Measurements from ENCODE around the gene PIEZO2.
"Not testable (repeated sequence)": the region's sequence is repeated elsewhere in the genome, so short reads cannot be mapped to it uniquely, and the experiment has no call there.

Gene PIEZO2

GRCh38 chr18:10877987-10878386, 271.4 kb downstream of the PIEZO2 start:
- DNase-seq = no peak

DNA sequence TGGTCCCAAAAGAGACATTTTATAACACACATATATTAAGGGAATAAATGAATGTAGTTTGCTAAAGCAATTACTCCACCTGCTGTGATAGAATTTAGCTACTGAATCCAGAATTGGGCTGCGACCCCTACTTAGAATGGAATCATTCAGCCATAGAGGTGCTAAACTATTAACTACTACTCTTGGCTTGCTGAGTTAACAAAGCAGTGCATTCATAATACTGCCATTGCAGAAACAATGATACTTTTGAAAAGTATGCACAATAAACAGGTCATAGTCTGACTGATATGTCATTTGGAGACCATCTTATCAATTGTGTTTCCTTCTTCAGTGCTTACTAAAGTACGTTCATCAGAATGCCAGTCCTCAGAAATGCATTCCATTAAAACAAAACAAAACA, 273.6 kb downstream of the PIEZO2 start:
- DNase-seq = no peak

DNA sequence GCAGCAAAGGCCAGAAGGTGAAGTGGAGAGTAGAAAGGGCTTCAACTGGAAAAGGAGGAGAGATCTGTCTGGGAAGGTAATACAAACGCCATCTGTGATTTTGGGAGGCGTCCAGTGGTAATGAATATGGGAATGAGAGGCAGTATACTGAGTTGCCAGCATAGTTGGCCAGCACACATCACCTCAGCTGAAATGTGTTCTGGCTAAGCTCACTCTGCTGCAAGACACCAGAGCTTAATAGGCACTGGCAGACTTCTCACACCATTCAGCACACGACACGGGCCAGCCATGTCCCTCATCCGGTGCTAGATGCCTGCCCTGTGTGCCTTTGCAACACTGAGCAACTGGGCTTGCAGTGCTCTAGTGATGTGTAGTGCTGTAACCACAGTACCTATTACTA, 277.1 kb downstream of the PIEZO2 start:
- DNase-seq = no peak

GRCh38 chr18:10864722-10865121, 284.6 kb downstream of the PIEZO2 start:
- DNase-seq = no peak

GRCh38 chr18:10863026-10863425, 286.3 kb downstream of the PIEZO2 start:
- DNase-seq = no peak

- DNase-seq = no peak
Measured at GRCh38 chr18:10860928-10861327, 288.4 kb downstream of the PIEZO2 start.

- DNase-seq = no peak
Measured at GRCh38 chr18:10860382-10860781, 289.0 kb downstream of the PIEZO2 start.

DNA sequence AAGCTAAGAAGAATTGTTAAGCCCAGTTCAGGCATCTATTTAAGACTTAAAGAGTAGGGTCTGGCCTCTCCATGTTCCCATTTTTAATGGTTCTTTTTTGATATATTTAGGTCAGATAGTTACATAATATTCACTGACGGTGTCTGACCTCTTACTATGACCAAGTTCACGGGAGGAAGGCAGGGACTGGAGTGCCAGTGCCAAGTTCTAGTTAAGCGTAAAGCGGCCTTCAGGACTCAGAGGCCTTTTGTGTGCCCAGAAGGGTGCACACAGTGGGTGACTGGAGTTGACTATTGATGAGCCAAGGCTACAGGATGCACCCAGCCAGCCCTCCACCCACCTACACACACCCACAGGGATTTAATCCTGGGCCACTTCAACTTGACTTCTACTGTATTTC, 290.9 kb downstream of the PIEZO2 start:
- no peak for DNase-seq

- no peak for DNase-seq
Measured at GRCh38 chr18:10856132-10856531, 293.2 kb downstream of the PIEZO2 start.

DNA sequence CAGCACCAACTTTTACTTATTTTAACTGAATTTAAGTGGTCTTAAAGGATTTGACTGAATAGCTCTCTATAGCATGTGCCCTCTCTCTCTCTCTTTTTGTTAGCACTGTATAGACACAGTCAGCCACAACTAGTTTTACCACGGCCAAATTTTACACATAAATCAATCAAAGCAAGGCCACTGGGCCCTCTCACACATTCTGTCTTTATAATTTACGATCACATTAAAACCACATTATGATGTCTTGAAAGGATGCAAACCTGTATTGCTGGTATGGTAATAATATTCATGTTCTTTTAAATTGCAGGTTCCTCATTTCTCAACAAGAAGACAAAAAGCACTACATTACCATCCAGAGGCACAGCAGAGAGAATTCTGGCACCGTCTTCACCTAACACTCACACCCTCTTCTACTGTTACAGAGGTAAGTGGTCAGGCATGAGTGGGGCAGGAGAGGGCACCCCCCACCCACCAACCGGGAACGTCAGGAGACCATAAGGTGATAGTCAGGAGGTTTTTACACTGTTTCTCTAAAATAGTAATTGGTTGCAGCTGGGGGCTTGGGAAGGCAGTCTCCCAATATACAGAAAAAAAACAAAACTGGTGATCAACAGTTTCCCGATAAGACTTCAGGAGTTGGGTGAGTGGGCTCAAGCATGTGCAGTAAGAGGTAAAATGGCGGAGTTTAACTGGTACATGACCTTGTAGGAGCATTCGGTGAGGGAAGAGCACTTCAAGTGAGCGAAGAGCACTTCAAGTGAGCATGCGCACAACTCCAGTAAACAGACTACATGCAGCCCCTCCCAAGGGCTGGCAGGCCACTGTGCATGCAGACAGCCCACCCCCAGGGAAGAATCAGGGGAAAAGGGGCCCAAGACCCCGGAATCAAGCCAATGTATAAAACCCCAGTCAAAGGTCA, 296.7 kb downstream of the PIEZO2 start:
- DNase-seq = no peak

- no peak for DNase-seq
Measured at GRCh38 chr18:10851824-10852319, 297.5 kb downstream of the PIEZO2 start.

DNA sequence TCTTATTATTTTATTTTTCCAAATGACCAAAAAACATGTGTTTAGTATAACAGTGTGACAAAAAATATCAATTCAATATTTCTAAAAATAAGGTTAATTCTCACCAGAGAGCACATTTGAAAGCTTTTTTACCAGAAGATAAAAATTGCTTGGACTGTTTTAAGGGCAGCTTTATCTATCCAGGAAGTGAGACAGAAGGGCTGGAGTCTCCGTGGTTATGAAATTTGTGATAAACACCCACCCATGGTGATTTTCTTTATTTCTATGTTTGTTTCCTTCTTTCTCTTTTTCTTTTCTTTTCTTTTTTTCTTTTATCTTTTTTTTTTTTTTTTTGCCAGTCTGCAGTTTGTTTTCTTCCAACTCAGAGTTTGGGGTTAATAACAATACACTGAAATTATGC, 298.5 kb downstream of the PIEZO2 start:
- DNase-seq = no peak

- DNase-seq = no peak
Measured at GRCh38 chr18:10850216-10850615, 299.2 kb downstream of the PIEZO2 start.

- no peak for DNase-seq
Measured at GRCh38 chr18:10847907-10848306, 301.5 kb downstream of the PIEZO2 start.

GRCh38 chr18:10847408-10847790, 302.0 kb downstream of the PIEZO2 start:
- no peak for DNase-seq

- DNase-seq = no peak
Measured at GRCh38 chr18:10846657-10847407, 302.5 kb downstream of the PIEZO2 start.

- DNase-seq = not testable (repeated sequence)
Measured at GRCh38 chr18:10846035-10846434, 303.3 kb downstream of the PIEZO2 start.

- no peak for DNase-seq
Measured at GRCh38 chr18:10843565-10843964, 305.8 kb downstream of the PIEZO2 start.

GRCh38 chr18:10842861-10843260, 306.5 kb downstream of the PIEZO2 start:
- no peak for DNase-seq

DNA sequence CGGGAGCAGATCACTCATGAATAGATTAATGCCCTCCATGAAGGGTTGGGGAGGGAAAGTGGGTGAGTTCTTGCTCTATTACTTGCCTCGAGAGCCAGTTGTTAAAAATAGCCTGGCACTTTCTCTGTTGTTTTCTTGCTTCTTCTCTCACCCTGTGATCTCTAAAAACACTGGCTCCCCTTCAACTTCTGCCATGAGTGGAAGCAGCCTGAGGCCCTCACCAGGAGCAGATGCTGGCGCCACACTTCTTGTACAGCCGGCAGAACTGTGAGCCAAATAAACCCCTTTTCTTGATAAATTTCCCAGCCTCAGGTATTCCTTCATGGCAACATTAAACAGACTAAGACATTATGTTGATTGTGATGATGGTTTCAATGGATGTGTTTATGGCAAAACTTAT, 307.0 kb downstream of the PIEZO2 start:
- no peak for DNase-seq

GRCh38 chr18:10841203-10841602, 308.2 kb downstream of the PIEZO2 start:
- DNase-seq = no peak

DNA sequence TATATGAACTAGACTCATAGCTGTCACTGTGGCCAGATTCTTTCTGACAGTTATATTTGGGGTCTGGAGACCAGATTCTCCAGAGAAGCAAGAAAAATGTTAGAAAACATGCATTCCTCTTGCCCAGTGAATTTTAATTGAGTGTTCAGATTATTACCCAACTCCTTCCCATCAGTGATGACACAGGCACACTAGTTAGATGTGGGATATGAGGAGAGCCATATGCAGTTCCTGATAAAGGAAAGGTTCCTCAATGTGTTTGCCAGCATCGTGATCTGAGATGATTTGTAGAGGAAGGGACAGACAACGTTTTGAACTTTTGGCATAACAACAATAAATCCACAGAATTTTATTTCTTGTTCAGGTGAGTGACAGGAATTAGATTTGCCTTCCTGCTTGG, 308.6 kb downstream of the PIEZO2 start:
- DNase-seq = no peak

DNA sequence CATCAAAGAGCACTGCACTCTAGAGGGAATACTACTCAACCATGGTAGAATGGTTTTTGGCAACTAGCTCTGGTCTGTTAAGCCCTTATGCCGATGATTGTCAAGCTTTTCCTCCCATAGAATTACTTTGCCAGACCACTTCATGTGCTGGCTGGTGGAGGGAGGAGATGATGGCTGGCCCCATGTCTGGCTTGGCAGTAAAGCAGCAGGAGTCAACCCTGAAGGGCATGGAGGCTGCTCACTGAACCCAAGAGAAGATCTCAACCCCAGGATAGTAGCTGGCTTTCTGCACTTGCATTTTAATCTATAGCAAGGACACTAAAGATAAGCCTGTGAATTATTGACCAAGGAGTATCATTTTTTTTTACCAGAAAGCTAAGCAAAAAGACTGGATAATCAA, 309.9 kb downstream of the PIEZO2 start:
- no peak for DNase-seq

- DNase-seq = no peak
Measured at GRCh38 chr18:10838553-10838952, 310.8 kb downstream of the PIEZO2 start.
